ENCODE measurements around the gene LRRC23. TPM values are rescaled to one million over a fixed set of nuclear protein-coding genes. Genes with fewer than 3 reads are reported as not detected.

LRRC23 gene
- polyA plus RNA-seq, 3 donors, result 4.9 to 6.8 (median 5.1) TPM

DNA sequence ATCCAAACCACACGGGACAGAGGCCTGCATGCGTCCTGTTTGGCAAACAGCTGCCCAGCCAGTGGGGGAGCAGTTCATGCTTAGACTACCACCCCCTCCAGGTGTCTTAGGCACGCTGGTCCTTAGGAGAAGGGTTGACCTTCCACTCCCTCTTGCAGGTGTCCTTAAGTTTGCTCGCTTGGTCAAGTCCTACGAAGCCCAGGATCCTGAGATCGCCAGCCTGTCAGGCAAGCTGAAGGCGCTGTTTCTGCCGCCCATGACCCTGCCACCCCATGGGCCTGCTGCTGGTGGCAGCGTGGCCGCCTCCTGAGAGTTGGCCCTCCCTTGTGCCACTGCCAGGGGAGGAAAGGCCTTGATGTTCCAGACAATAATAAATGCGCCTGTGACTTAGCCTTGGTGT, 41.0 kb downstream of the LRRC23 start:
- Histone ChIP-seq H3K4me3 (replicated peaks in 1 of 3; ENCODE audit: low read depth in 2 of 3, low read length in 3 of 3) (peak overlapping the region in 1 of 3 experiments; percentile 72), H3K27ac (ENCODE audit: low read depth in 1 of 2, low read length in 2 of 2) (no peak overlapping the region), H4K20me1 (ENCODE audit: insufficient read depth, low read length) (no peaks in the 10 kb centered on the region), H3K4me2 (replicated peaks; ENCODE audit: extremely low read depth, low read length, poor library complexity, severe bottlenecking) (peak overlapping the region; percentile 73), H3K9ac (ENCODE audit: insufficient read depth, low read length, poor library complexity, severe bottlenecking) (no peak overlapping the region), H3K79me2 (ENCODE audit: insufficient read depth, low read length) (peaks cover 17% of the 10 kb centered on the region), H2AFZ (ENCODE audit: insufficient read depth, low read depth, low read length, poor library complexity, severe bottlenecking) (no peak overlapping the region), H3K4me1 (ENCODE audit: control insufficient read depth in 1 of 2, insufficient read depth in 2 of 2, low read length in 2 of 2) (peaks cover 73 to 78% of the 10 kb centered on the region in 2 donors), H3K9me3 (replicated peaks in 1 of 2; ENCODE audit: control insufficient read depth in 1 of 2, insufficient read depth in 1 of 2, low read length in 2 of 2) (no peaks in the 10 kb centered on the region), H3K36me3 (replicated peaks in 1 of 2; ENCODE audit: control insufficient read depth in 1 of 2, insufficient read depth in 2 of 2, low read length in 2 of 2) (no peaks in the 10 kb centered on the region), H3K27me3 (ENCODE audit: control insufficient read depth in 2 of 2, insufficient read depth in 2 of 2, low read length in 2 of 2) (no peaks in the 10 kb centered on the region)
- no peak overlapping the region for H3K4me3 Mint-ChIP-seq
- peaks cover 0 to 2% (median 0%) of the 10 kb centered on the region in 7 donors for H3K9me3 Mint-ChIP-seq
- no peak for TF ChIP-seq CTCF (IDR thresholded peaks at IDR 0.05)
- intact Hi-C loops (cut with micrococcal nuclease), result loop anchor here (1.0 to 2.0 kb wide), 3 partner anchors 13 to 19 kb away; no protein-coding TSS in a partner anchor
- DNase-seq, result no peak
- 75% methylated on average over 8 of the region's 11 CpGs for WGBS (ENCODE audit: insufficient coverage)
- H3K36me3 Mint-ChIP-seq, result peaks cover 3% of the 10 kb centered on the region in 2 donors
- H3K4me1 Mint-ChIP-seq, result peaks cover 76% of the 10 kb centered on the region
- peaks cover 0 to 2% (median 0%) of the 10 kb centered on the region in 3 donors for H3K27me3 Mint-ChIP-seq (ENCODE audit: low read depth in 3 of 3)
- H3K27ac Mint-ChIP-seq, result peak overlapping the region in 2 of 7 donors; percentile 6 to 54

DNA sequence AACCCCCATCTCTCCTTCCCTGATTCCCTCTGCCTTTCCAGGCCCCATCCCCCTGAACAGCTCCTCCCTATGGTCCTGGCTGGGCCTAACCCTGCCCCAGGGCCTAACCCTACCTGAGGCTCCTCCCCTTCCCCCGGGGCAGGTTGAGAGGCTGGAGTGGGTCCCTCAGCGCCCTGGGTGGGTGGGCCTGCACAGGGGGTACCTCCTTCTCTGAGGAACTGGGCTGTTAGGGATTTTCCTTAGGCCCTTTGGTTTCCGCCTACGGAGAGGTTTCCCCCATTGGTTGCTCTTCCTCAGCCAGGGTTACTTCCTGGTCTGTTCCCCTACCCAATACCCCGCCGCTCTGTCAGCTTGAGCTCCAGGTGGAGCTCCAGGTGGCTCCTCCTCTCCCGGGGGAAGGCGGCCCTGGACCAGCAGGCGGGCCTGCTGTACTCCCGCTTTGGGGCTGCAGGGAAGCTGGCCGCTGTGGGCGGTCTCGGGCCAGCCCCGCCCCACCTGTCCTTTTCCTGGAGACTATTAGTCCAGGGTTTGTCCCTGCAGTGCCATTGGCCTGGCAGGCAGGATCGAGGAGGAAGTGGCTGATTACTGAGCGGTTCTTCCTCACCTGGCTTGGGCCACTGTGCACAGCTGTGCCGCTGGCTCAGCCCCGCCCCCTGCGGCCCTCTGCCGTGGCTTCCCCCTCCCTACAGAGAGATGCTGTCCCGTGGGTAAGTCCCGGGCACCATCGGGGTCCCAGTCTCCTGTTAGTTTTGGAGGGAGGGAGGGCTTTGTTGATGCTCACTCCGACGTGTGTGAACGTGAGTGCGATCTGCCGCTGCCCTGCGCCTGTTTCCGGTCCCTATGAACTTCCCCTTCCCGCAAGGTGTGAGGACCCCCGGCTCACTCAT, 41.7 kb downstream of the LRRC23 start:
- peak in 1 of 3 donors; percentile 70 for DNase-seq
- Histone ChIP-seq H3K9ac (ENCODE audit: insufficient read depth, low read length, poor library complexity, severe bottlenecking) (peak overlapping the region; percentile 11), H3K4me2 (replicated peaks; ENCODE audit: extremely low read depth, low read length, poor library complexity, severe bottlenecking) (peak overlapping the region; percentile 73), H3K36me3 (replicated peaks in 1 of 2; ENCODE audit: control insufficient read depth in 1 of 2, insufficient read depth in 2 of 2, low read length in 2 of 2) (no peaks in the 10 kb centered on the region), H3K4me3 (replicated peaks in 1 of 3; ENCODE audit: low read depth in 2 of 3, low read length in 3 of 3) (peak overlapping the region; percentile 7 to 72 (median 36)), H3K27ac (ENCODE audit: low read depth in 1 of 2, low read length in 2 of 2) (peak overlapping the region; percentile 27 to 39), H3K79me2 (ENCODE audit: insufficient read depth, low read length) (peaks cover 24% of the 10 kb centered on the region), H2AFZ (ENCODE audit: insufficient read depth, low read depth, low read length, poor library complexity, severe bottlenecking) (peak overlapping the region; percentile 65), H3K4me1 (ENCODE audit: control insufficient read depth in 1 of 2, insufficient read depth in 2 of 2, low read length in 2 of 2) (peaks cover 77 to 84% of the 10 kb centered on the region in 2 donors), H3K27me3 (ENCODE audit: control insufficient read depth in 2 of 2, insufficient read depth in 2 of 2, low read length in 2 of 2) (no peaks in the 10 kb centered on the region), H3K9me3 (replicated peaks in 1 of 2; ENCODE audit: control insufficient read depth in 1 of 2, insufficient read depth in 1 of 2, low read length in 2 of 2) (no peaks in the 10 kb centered on the region), H4K20me1 (ENCODE audit: insufficient read depth, low read length) (no peaks in the 10 kb centered on the region)
- H3K4me3 Mint-ChIP-seq, result peak overlapping the region; percentile 72 to 88
- intact Hi-C loops (cut with micrococcal nuclease), result loop anchor here in 1 of 2 donors (1.0 kb wide), 1 partner anchor 18 kb away; no protein-coding TSS in a partner anchor
- H3K9me3 Mint-ChIP-seq, result peaks cover 0 to 2% (median 0%) of the 10 kb centered on the region in 7 donors
- peaks cover 80% of the 10 kb centered on the region for H3K4me1 Mint-ChIP-seq
- WGBS (ENCODE audit: insufficient coverage), result 2% methylated on average over 16 of the region's 32 CpGs
- H3K36me3 Mint-ChIP-seq, result peaks cover under 1 to 3% of the 10 kb centered on the region in 2 donors
- no peak for TF ChIP-seq CTCF (IDR thresholded peaks at IDR 0.05)
- H3K27me3 Mint-ChIP-seq (ENCODE audit: low read depth in 3 of 3), result peaks cover 0 to 2% (median 0%) of the 10 kb centered on the region in 3 donors
- H3K27ac Mint-ChIP-seq, result peak overlapping the region; percentile 43 to 84 (median 70)

Data from CD14-positive monocyte (primary cell).